Activated CD4-positive, alpha-beta T cell treated with anti-CD3 and anti-CD28 coated beads, Interleukin-2, amount 10 ng/mL, durations not matched to agents 24 days and 14 days (primary cell): Measurements from ENCODE around the gene ZNF157. TPM values are rescaled to one million over a fixed set of nuclear protein-coding genes. Genes with fewer than 3 reads are reported as not detected.

Experiments used
- DNase-seq: peaks from one replicate; pipeline ENCODE4 v3.0.0; 2022
- H3K27ac Mint-ChIP-seq: one replicate; pipeline ENCODE4 v1.8.0; 2022; ENCODE audit warnings: mild to moderate bottlenecking, mixed read lengths
- H3K27me3 Mint-ChIP-seq: one replicate; pipeline ENCODE4 v1.8.0; 2022; ENCODE audit warnings: mixed read lengths
- H3K36me3 Mint-ChIP-seq: one replicate; pipeline ENCODE4 v1.8.0; 2022; ENCODE audit warnings: low read depth, mild to moderate bottlenecking, mixed read lengths
- H3K4me1 Mint-ChIP-seq: one replicate; pipeline ENCODE4 v1.8.0; 2021; ENCODE audit warnings: mixed read lengths
- H3K4me3 Mint-ChIP-seq: one replicate; pipeline ENCODE4 v1.8.0; 2022; ENCODE audit warnings: mild to moderate bottlenecking, moderate library complexity, mixed read lengths
- H3K9me3 Mint-ChIP-seq: one replicate; pipeline ENCODE4 v1.8.0; 2021; ENCODE audit warnings: mixed read lengths
- intact Hi-C: fragments of 100-400 bp; cut with micrococcal nuclease; formaldehyde crosslinking; loops from one replicate; pipeline ENCODE4 v1.15.1; 2023
- total RNA-seq: library from RNA; stranded (reverse); gene quantifications from 2 replicates; pipeline ENCODE4 v1.2.3, GENCODE V29; 2022

ZNF157 gene
- total RNA-seq, 1 donor from 2014 or later: 0.40 TPM

- no peak overlapping the region for H3K4me3 Mint-ChIP-seq
- DNase-seq: peak; percentile 90
- no peaks in the 10 kb centered on the region for H3K9me3 Mint-ChIP-seq
- peaks cover 8% of the 10 kb centered on the region for H3K4me1 Mint-ChIP-seq
- no peaks in the 10 kb centered on the region for H3K36me3 Mint-ChIP-seq
- H3K27ac Mint-ChIP-seq: no peak overlapping the region
- no peaks in the 10 kb centered on the region for H3K27me3 Mint-ChIP-seq
- intact Hi-C loops: loop anchor here (1.0 to 5.0 kb wide), 3 partner anchors 138 to 191 kb away; partner anchors contain the start of genes CDK16 and UBA1
These were observed 14.1 kb downstream of the ZNF157 start for GRCh38 chrX:47384502-47384901.

GRCh38 chrX:47390780-47391179, 20.4 kb downstream of the ZNF157 start:
- intact Hi-C loops: no loop called here
- H3K9me3 Mint-ChIP-seq: no peaks in the 10 kb centered on the region
- H3K4me3 Mint-ChIP-seq: peak overlapping the region; percentile 16
- peaks cover 8% of the 10 kb centered on the region for H3K4me1 Mint-ChIP-seq
- H3K27me3 Mint-ChIP-seq: no peaks in the 10 kb centered on the region
- no peak for DNase-seq
- H3K36me3 Mint-ChIP-seq: no peaks in the 10 kb centered on the region
- H3K27ac Mint-ChIP-seq: peak overlapping the region; percentile 10

- Mint-ChIP-seq H3K27ac (no peak overlapping the region), H3K4me1 (no peaks in the 10 kb centered on the region), H3K9me3 (peaks cover 8% of the 10 kb centered on the region), H3K4me3 (no peak overlapping the region), H3K36me3 (no peaks in the 10 kb centered on the region), H3K27me3 (no peaks in the 10 kb centered on the region)
- intact Hi-C loops: no loop called here
- no peak for DNase-seq
These were observed 42.8 kb downstream of the ZNF157 start for GRCh38 chrX:47413179-47413594.

- H3K36me3 Mint-ChIP-seq: no peaks in the 10 kb centered on the region
- DNase-seq: no peak
- H3K4me3 Mint-ChIP-seq: no peak overlapping the region
- H3K27ac Mint-ChIP-seq: no peak overlapping the region
- no peaks in the 10 kb centered on the region for H3K4me1 Mint-ChIP-seq
- no peaks in the 10 kb centered on the region for H3K27me3 Mint-ChIP-seq
- peaks cover 14% of the 10 kb centered on the region for H3K9me3 Mint-ChIP-seq
- intact Hi-C loops: no loop called here
These were observed 49.9 kb downstream of the ZNF157 start for GRCh38 chrX:47420265-47420664.

- Mint-ChIP-seq H3K4me1 (no peaks in the 10 kb centered on the region), H3K36me3 (no peaks in the 10 kb centered on the region), H3K27ac (no peak overlapping the region), H3K4me3 (no peak overlapping the region), H3K27me3 (no peaks in the 10 kb centered on the region), H3K9me3 (peaks cover 14% of the 10 kb centered on the region)
- intact Hi-C loops: no loop called here
- no peak for DNase-seq
These were observed 50.6 kb downstream of the ZNF157 start for GRCh38 chrX:47420962-47421361.

- Mint-ChIP-seq H3K9me3 (peaks cover 14% of the 10 kb centered on the region), H3K4me3 (no peak overlapping the region), H3K4me1 (no peaks in the 10 kb centered on the region), H3K27ac (no peak overlapping the region), H3K36me3 (no peaks in the 10 kb centered on the region), H3K27me3 (no peaks in the 10 kb centered on the region)
- DNase-seq: no peak
- intact Hi-C loops: no loop called here
These were observed 52.1 kb downstream of the ZNF157 start for GRCh38 chrX:47422444-47422843.

- Mint-ChIP-seq H3K27me3 (no peaks in the 10 kb centered on the region), H3K9me3 (peaks cover 3% of the 10 kb centered on the region), H3K27ac (no peak overlapping the region), H3K36me3 (no peaks in the 10 kb centered on the region), H3K4me1 (no peaks in the 10 kb centered on the region), H3K4me3 (no peak overlapping the region)
- intact Hi-C loops: no loop called here
- DNase-seq: no peak
These were observed 60.5 kb downstream of the ZNF157 start for GRCh38 chrX:47430925-47431324.

- Mint-ChIP-seq H3K36me3 (peaks cover 53% of the 10 kb centered on the region), H3K4me1 (no peaks in the 10 kb centered on the region), H3K27ac (no peak overlapping the region), H3K9me3 (peaks cover 5% of the 10 kb centered on the region), H3K4me3 (no peak overlapping the region), H3K27me3 (no peaks in the 10 kb centered on the region)
- DNase-seq: no peak
- intact Hi-C loops: no loop called here
These were observed 76.1 kb downstream of the ZNF157 start for GRCh38 chrX:47446431-47446830.

GRCh38 chrX:47446971-47447370, 76.6 kb downstream of the ZNF157 start:
- no peaks in the 10 kb centered on the region for H3K4me1 Mint-ChIP-seq
- H3K36me3 Mint-ChIP-seq: peaks cover 57% of the 10 kb centered on the region

GRCh38 chrX:47447607-47448006, 77.2 kb downstream of the ZNF157 start:
- intact Hi-C loops: no loop called here
- Mint-ChIP-seq H3K9me3 (peaks cover 5% of the 10 kb centered on the region), H3K4me1 (no peaks in the 10 kb centered on the region), H3K36me3 (peaks cover 64% of the 10 kb centered on the region), H3K4me3 (no peak overlapping the region), H3K27me3 (no peaks in the 10 kb centered on the region), H3K27ac (no peak overlapping the region)
- no peak for DNase-seq

More at GRCh38 chrX:47446971-47447370, 76.6 kb downstream of the ZNF157 start:
- DNase-seq: no peak
- Mint-ChIP-seq H3K9me3 (peaks cover 5% of the 10 kb centered on the region), H3K27ac (no peak overlapping the region), H3K4me3 (no peak overlapping the region), H3K27me3 (no peaks in the 10 kb centered on the region)
- intact Hi-C loops: no loop called here

GRCh38 chrX:47448165-47448806, 77.9 kb downstream of the ZNF157 start:
- DNase-seq: no peak
- Mint-ChIP-seq H3K9me3 (peaks cover 5% of the 10 kb centered on the region), H3K27me3 (no peaks in the 10 kb centered on the region), H3K27ac (no peak overlapping the region), H3K4me3 (no peak overlapping the region), H3K36me3 (peaks cover 70% of the 10 kb centered on the region), H3K4me1 (no peaks in the 10 kb centered on the region)
- intact Hi-C loops: no loop called here

GRCh38 chrX:47452112-47452511, 81.7 kb downstream of the ZNF157 start:
- Mint-ChIP-seq H3K4me3 (no peak overlapping the region), H3K9me3 (peaks cover 12% of the 10 kb centered on the region), H3K27me3 (no peaks in the 10 kb centered on the region), H3K27ac (no peak overlapping the region), H3K4me1 (no peaks in the 10 kb centered on the region), H3K36me3 (peaks cover 90% of the 10 kb centered on the region)
- no peak for DNase-seq
- intact Hi-C loops: no loop called here

- intact Hi-C loops: no loop called here
- peaks cover 10% of the 10 kb centered on the region for H3K9me3 Mint-ChIP-seq
- peaks cover 76% of the 10 kb centered on the region for H3K36me3 Mint-ChIP-seq
- DNase-seq: no peak
- no peak overlapping the region for H3K27ac Mint-ChIP-seq
- H3K27me3 Mint-ChIP-seq: no peaks in the 10 kb centered on the region
- H3K4me3 Mint-ChIP-seq: no peak overlapping the region
- no peaks in the 10 kb centered on the region for H3K4me1 Mint-ChIP-seq
These were observed 85.7 kb downstream of the ZNF157 start for GRCh38 chrX:47456080-47456479.

GRCh38 chrX:47458528-47458927, 88.2 kb downstream of the ZNF157 start:
- H3K4me1 Mint-ChIP-seq: no peaks in the 10 kb centered on the region
- H3K27me3 Mint-ChIP-seq: no peaks in the 10 kb centered on the region
- intact Hi-C loops: no loop called here
- peaks cover 67% of the 10 kb centered on the region for H3K36me3 Mint-ChIP-seq
- DNase-seq: no peak
- H3K4me3 Mint-ChIP-seq: no peak overlapping the region
- peaks cover 14% of the 10 kb centered on the region for H3K9me3 Mint-ChIP-seq
- H3K27ac Mint-ChIP-seq: no peak overlapping the region

- peaks cover 11% of the 10 kb centered on the region for H3K9me3 Mint-ChIP-seq
- H3K4me1 Mint-ChIP-seq: no peaks in the 10 kb centered on the region
- intact Hi-C loops: no loop called here
- no peaks in the 10 kb centered on the region for H3K27me3 Mint-ChIP-seq
- no peak for DNase-seq
- no peak overlapping the region for H3K27ac Mint-ChIP-seq
- peaks cover 64% of the 10 kb centered on the region for H3K36me3 Mint-ChIP-seq
- H3K4me3 Mint-ChIP-seq: no peak overlapping the region
These were observed 90.2 kb downstream of the ZNF157 start for GRCh38 chrX:47460561-47460960.
